ENCODE data around the gene KCNQ5. TPM values are rescaled to one million over a fixed set of nuclear protein-coding genes. Genes with fewer than 3 reads are reported as not detected.
"Not testable (repeated sequence)": the region's sequence is repeated elsewhere in the genome, so short reads cannot be mapped to it uniquely, and the experiment has no call there.

Gene KCNQ5
- 10 to 100 TPM in 2 of 4 donors, 1 to 10 TPM in 2; 1.1 to 14.6 (median 9.0) TPM for total RNA-seq

DNA sequence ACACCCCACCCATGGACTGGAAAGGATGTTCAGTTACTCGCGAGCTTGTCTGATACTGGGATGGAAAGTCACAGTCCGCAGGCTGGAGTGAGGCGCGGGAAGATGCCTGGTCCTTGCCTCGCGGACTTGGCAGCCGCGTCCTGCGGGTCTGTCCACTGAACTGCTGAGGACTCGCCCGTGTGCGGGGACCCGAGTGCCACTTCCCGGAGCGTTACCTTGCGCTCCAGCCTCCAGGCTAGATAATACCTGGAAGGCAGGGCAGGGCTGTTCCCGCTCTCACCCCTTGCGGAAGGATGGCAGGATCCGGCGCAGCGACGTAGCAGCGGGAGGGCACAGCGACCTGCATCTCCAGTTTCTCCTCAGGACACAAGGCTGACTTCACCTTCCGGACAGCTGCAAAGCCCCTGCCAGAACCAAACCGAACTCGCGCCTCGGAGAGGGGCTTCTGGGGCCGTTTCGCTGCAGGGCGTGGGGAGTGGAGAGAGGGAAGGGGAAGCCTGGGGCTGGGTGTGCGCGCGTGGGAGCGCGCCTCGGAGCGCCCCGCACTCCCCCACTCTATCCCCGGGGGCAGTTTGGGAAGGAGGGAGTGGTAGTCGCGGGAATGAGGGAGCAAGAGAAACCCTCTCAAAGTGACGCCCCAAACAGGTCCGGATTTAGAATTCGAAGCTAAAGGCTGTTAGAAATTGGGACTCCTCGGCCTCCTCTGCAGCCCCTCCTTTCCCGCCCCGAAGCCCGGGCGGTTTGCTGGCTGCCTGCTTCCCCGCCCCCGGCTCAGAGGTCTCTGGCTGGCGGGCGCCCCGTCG, at the start of gene KCNQ5:
Gene KCNQ5 (plus strand): TSS at position 774 of the 803 bp plus-strand sequence.
- H3K27me3 ChIP-seq, result no peaks in the 10 kb centered on the region
- peak in 1 of 2 donors; percentile 10 for TF ChIP-seq POLR2A (IDR thresholded peaks at IDR 0.05)
- TF ChIP-seq, protein P1, sequence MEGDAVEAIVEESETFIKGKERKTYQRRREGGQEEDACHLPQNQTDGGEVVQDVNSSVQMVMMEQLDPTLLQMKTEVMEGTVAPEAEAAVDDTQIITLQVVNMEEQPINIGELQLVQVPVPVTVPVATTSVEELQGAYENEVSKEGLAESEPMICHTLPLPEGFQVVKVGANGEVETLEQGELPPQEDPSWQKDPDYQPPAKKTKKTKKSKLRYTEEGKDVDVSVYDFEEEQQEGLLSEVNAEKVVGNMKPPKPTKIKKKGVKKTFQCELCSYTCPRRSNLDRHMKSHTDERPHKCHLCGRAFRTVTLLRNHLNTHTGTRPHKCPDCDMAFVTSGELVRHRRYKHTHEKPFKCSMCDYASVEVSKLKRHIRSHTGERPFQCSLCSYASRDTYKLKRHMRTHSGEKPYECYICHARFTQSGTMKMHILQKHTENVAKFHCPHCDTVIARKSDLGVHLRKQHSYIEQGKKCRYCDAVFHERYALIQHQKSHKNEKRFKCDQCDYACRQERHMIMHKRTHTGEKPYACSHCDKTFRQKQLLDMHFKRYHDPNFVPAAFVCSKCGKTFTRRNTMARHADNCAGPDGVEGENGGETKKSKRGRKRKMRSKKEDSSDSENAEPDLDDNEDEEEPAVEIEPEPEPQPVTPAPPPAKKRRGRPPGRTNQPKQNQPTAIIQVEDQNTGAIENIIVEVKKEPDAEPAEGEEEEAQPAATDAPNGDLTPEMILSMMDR (IDR thresholded peaks at IDR 0.05), result no peak
- H3K4me3 ChIP-seq (replicated peaks in 1 of 3), result peak within 1 kb of the TSS; percentile 39 to 81 (median 45)
- intact Hi-C loops (cut with DNase I), result loop anchor here (5.0 kb wide), 1 partner anchor 511 kb away; no protein-coding TSS in a partner anchor
- WGBS, 2 donors, result 0% methylated on average over 24 to 26 of the region's 58 CpGs
- no peak within 1 kb of the TSS for H3K27ac ChIP-seq
- H3K4me1 ChIP-seq, result peaks cover 8 to 10% of the 10 kb centered on the region in 2 donors
- peak; percentile 27 to 37 for DNase-seq
- no peaks in the 10 kb centered on the region for H3K36me3 ChIP-seq
- no peaks in the 10 kb centered on the region for H3K9me3 ChIP-seq

- H3K36me3 ChIP-seq, result no peaks in the 10 kb centered on the region
- intact Hi-C loops (cut with DNase I), result no loop called here
- no peak for TF ChIP-seq POLR2A (IDR thresholded peaks at IDR 0.05)
- TF ChIP-seq, protein P1 (IDR thresholded peaks at IDR 0.05), result no peak
- no peak for DNase-seq
- H3K4me3 ChIP-seq (replicated peaks in 1 of 3), result no peak overlapping the region
- no peaks in the 10 kb centered on the region for H3K9me3 ChIP-seq
- 91 to 94% methylated on average over 2 of the region's 2 CpGs for WGBS, 2 donors
- H3K27ac ChIP-seq, result no peak overlapping the region
- H3K27me3 ChIP-seq, result no peaks in the 10 kb centered on the region
- no peaks in the 10 kb centered on the region for H3K4me1 ChIP-seq
Observed at GRCh38 chr6:72579865-72580264, 42.0 kb upstream of the KCNQ5 start.

GRCh38 chr6:72580281-72580940, 41.5 kb upstream of the KCNQ5 start:
- H3K36me3 ChIP-seq, result no peaks in the 10 kb centered on the region
- H3K9me3 ChIP-seq, result no peaks in the 10 kb centered on the region
- no peaks in the 10 kb centered on the region for H3K4me1 ChIP-seq
- TF ChIP-seq POLR2A (IDR thresholded peaks at IDR 0.05), result no peak
- TF ChIP-seq, protein P1 (IDR thresholded peaks at IDR 0.05), result peak in 4 of 6 experiments; percentile 28 to 59 (median 56)
- WGBS, 2 donors, result 29 to 30% methylated on average over 6 of the region's 6 CpGs
- intact Hi-C loops (cut with DNase I), result no loop called here
- H3K27ac ChIP-seq, result no peak overlapping the region
- no peaks in the 10 kb centered on the region for H3K27me3 ChIP-seq
- DNase-seq, result peak; percentile 26 to 38
- no peak overlapping the region for H3K4me3 ChIP-seq (replicated peaks in 1 of 3)

GRCh38 chr6:72580950-72581349, 40.9 kb upstream of the KCNQ5 start:
- 91 to 92% methylated on average over 2 of the region's 2 CpGs for WGBS, 2 donors
- H3K27me3 ChIP-seq; DNase-seq; H3K4me1 ChIP-seq; H3K36me3 ChIP-seq; H3K4me3 ChIP-seq (replicated peaks in 1 of 3); H3K9me3 ChIP-seq; intact Hi-C loops (cut with DNase I); H3K27ac ChIP-seq: not testable (repeated sequence)

GRCh38 chr6:72588155-72588554, 33.7 kb upstream of the KCNQ5 start:
- H3K27ac ChIP-seq, result no peak overlapping the region
- H3K4me3 ChIP-seq (replicated peaks in 1 of 3), result no peak overlapping the region
- H3K9me3 ChIP-seq, result no peaks in the 10 kb centered on the region
- H3K36me3 ChIP-seq, result no peaks in the 10 kb centered on the region
- H3K27me3 ChIP-seq, result no peaks in the 10 kb centered on the region
- WGBS, 2 donors, result 89 to 92% methylated on average over 7 of the region's 7 CpGs
- no peak for DNase-seq
- no peak for TF ChIP-seq POLR2A (IDR thresholded peaks at IDR 0.05)
- TF ChIP-seq, protein P1 (IDR thresholded peaks at IDR 0.05), result no peak
- H3K4me1 ChIP-seq, result no peaks in the 10 kb centered on the region
- intact Hi-C loops (cut with DNase I), result no loop called here

All from thyroid gland (tissue), 4 donors.